ENCODE data around the gene TMEM131. TPM values are rescaled to one million over a fixed set of nuclear protein-coding genes. Genes with fewer than 3 reads are reported as not detected.

The TMEM131 gene
- total and polyA plus RNA-seq, 2 experiments from 2014 or later = 9.2 to 22.7 TPM

GRCh38 chr2:97774425-97774824 lies 221.3 kb downstream of the TMEM131 start:
- Histone ChIP-seq H3K4me1 (ENCODE audit: insufficient read depth) (peaks cover 9% of the 10 kb centered on the region), H3F3A (replicated peaks; ENCODE audit: low read depth) (no peaks in the 10 kb centered on the region), H3K27me3 (ENCODE audit: insufficient read depth) (no peaks in the 10 kb centered on the region), H3K27ac (ENCODE audit: low read depth) (no peak overlapping the region), H3K9me2 (ENCODE audit: insufficient read depth) (0 out of 2 replicates have a peak, but pooled peaks cover 3% of the 10 kb centered on the region), H3K4me2 (no peak overlapping the region), H3K4me3 (no peak overlapping the region), H3K79me2 (replicated peaks; ENCODE audit: insufficient read depth) (no peaks in the 10 kb centered on the region), H3K36me3 (ENCODE audit: insufficient read depth) (no peaks in the 10 kb centered on the region), H4K20me1 (replicated peaks; ENCODE audit: insufficient read depth) (no peaks in the 10 kb centered on the region), H2AFZ (no peak overlapping the region)
- Mint-ChIP-seq H3K4me1 (peaks cover 22% of the 10 kb centered on the region), H3K36me3 (ENCODE audit: low read depth) (peaks cover 10% of the 10 kb centered on the region; the same call in 2 of the 3 replicates), H3K27me3 (ENCODE audit: insufficient read depth, low read depth, poor library complexity) (no peaks in the 10 kb centered on the region), H3K27ac (no peak overlapping the region), H3K4me3 (no peak overlapping the region), H3K9me3 (no peaks in the 10 kb centered on the region)
- no peak for TF ChIP-seq CREB1 (CRISPR knock-in tag; IDR thresholded peaks at IDR 0.05; ENCODE audit: low read depth)
- no peak for TF ChIP-seq EZH2 (IDR thresholded peaks at IDR 0.05; ENCODE audit: low read depth, unreplicated experiment)
- TF ChIP-seq JUNB (IDR thresholded peaks at IDR 0.05; ENCODE audit: unreplicated experiment) = no peak
- TF ChIP-seq ETS1 (IDR thresholded peaks at IDR 0.05) = no peak
- no peak for TF ChIP-seq ZNF114 (CRISPR knock-in tag; IDR thresholded peaks at IDR 0.05)
- no peak for TF ChIP-seq STAT1 (IDR thresholded peaks at IDR 0.05; ENCODE audit: unreplicated experiment)
- TF ChIP-seq CTCF (conservative IDR thresholded peaks at IDR 0.05; ENCODE audit: low read depth in 2 of 2) = peak; percentile 65 to 71
- no peak for TF ChIP-seq ZNF331 (CRISPR knock-in tag; IDR thresholded peaks at IDR 0.05; ENCODE audit: low read depth)
- ATAC-seq (peak; percentile 92), DNase-seq (ENCODE audit: low spot score) (peak; percentile 63)

- peak overlapping the region; percentile 0; the same call in 1 of the 2 replicates for H3K4me2 ChIP-seq
- no peaks in the 10 kb centered on the region for H3K27me3 ChIP-seq (ENCODE audit: insufficient read depth)
- Mint-ChIP-seq H3K9me3 (no peaks in the 10 kb centered on the region), H3K36me3 (ENCODE audit: low read depth) (peaks cover 2% of the 10 kb centered on the region; the same call in 2 of the 3 replicates), H3K4me1 (peaks cover 22% of the 10 kb centered on the region), H3K27ac (no peak overlapping the region), H3K4me3 (peak overlapping the region; percentile 10; the same call in 1 of the 3 replicates), H3K27me3 (ENCODE audit: insufficient read depth, low read depth, poor library complexity) (no peaks in the 10 kb centered on the region)
- H4K20me1 ChIP-seq (replicated peaks; ENCODE audit: insufficient read depth) = peaks cover 7% of the 10 kb centered on the region; the same call in 1 of the 2 replicates
- ATAC-seq (peak; percentile 62), DNase-seq (ENCODE audit: low spot score) (peak; percentile 75)
- H3K9me2 ChIP-seq (ENCODE audit: insufficient read depth) = 0 out of 2 replicates have a peak, but pooled peaks cover 3% of the 10 kb centered on the region
- no peak overlapping the region for H2AFZ ChIP-seq
- no peak overlapping the region for H3K27ac ChIP-seq (ENCODE audit: low read depth)
- no peak overlapping the region for H3K4me3 ChIP-seq
- H3K79me2 ChIP-seq (replicated peaks; ENCODE audit: insufficient read depth) = no peaks in the 10 kb centered on the region
- no peak for TF ChIP-seq CTCF (conservative IDR thresholded peaks at IDR 0.05; ENCODE audit: low read depth in 2 of 2)
- peak; percentile 67; the same call in 1 of the 2 replicates for TF ChIP-seq NANOG (IDR thresholded peaks at IDR 0.05; ENCODE audit: borderline replicate concordance)
- peaks cover 9% of the 10 kb centered on the region for H3K4me1 ChIP-seq (ENCODE audit: insufficient read depth)
- no peaks in the 10 kb centered on the region for H3F3A ChIP-seq (replicated peaks; ENCODE audit: low read depth)
- no peaks in the 10 kb centered on the region for H3K36me3 ChIP-seq (ENCODE audit: insufficient read depth)
Measured at GRCh38 chr2:97770445-97770844, 225.3 kb downstream of the TMEM131 start.
